IPS-20b (cell line): ENCODE data around the gene LRRC31.
A peak's percentile ranks its signal among the peaks of the same experiment; 100 is the strongest.

Experiments used
- H3K27ac ChIP-seq: one replicate; pipeline ENCODE4 v1.5.1; 2013; ENCODE audit warnings: low read length
- H3K27me3 ChIP-seq: 2 replicates; pipeline ENCODE4 v1.6.1; 2013; ENCODE audit warnings: mild to moderate bottlenecking, low read length, inconsistent platforms; ENCODE audit not compliant: insufficient read depth
- H3K36me3 ChIP-seq: 2 replicates; pipeline ENCODE4 v1.6.1; 2013; ENCODE audit warnings: low read depth, mild to moderate bottlenecking, inconsistent platforms, low read length, moderate library complexity; ENCODE audit not compliant: insufficient read depth
- H3K4me1 ChIP-seq: 2 replicates; pipeline ENCODE4 v1.6.1; 2013; ENCODE audit warnings: mild to moderate bottlenecking, control low read depth, inconsistent platforms, low read length, moderate library complexity; ENCODE audit not compliant: insufficient read depth
- H3K4me3 ChIP-seq: 2 replicates; pipeline ENCODE4 v1.5.1; 2013; ENCODE audit warnings: mild to moderate bottlenecking, low read length, inconsistent platforms
- H3K9ac ChIP-seq: 2 replicates; pipeline ENCODE4 v1.6.1; 2013; ENCODE audit warnings: low read depth, mild to moderate bottlenecking, inconsistent platforms, low read length, moderate library complexity
- H3K9me3 ChIP-seq: 2 replicates; pipeline ENCODE4 v1.6.1; 2013; ENCODE audit warnings: mild to moderate bottlenecking, low read depth, low read length, inconsistent platforms; ENCODE audit not compliant: insufficient read depth

The LRRC31 gene

DNA sequence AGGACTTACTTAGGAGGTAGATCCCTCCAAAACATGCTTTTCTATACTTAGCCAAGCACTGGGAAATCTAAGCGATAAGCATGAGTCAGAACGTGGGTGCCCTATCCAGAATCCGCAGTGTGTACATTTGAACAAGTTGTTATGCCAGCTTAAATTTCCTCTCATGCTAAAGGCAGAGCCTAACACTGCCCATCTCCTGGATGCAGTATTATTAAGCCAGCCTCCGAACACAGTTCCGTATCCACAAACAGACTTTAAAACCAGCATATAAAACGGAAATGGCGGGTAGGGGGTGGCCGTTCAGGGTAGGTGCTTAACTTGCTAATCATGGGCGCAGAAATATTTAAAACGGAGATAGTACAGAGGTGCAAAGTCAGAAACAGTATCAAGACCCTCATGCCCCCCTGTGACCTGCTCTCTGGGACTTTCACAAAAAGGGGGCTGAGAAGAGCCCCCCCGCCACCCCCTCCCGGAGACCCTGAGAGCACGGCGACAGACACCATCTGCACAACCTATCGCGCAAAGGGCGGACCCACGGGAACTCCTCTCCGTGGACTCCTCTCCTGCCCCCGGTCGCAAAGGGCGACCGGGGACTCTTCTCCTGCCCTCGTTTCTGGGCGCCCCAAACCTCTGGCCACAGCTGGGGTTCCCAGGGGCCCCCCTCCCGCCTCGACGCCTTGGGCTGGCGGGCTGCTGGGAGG is 58.0 kb downstream of the LRRC31 start:
- H3K27me3 ChIP-seq = peaks cover 38% of the 10 kb centered on the region
- peak overlapping the region; percentile 88 for H3K4me3 ChIP-seq
- no peak overlapping the region for H3K27ac ChIP-seq
- H3K9me3 ChIP-seq = peaks cover 5% of the 10 kb centered on the region; the same call in 1 of the 2 replicates
- no peaks in the 10 kb centered on the region for H3K36me3 ChIP-seq
- H3K4me1 ChIP-seq = peaks cover 10% of the 10 kb centered on the region; the same call in 1 of the 2 replicates
- peak overlapping the region; percentile 71; the same call in 1 of the 2 replicates for H3K9ac ChIP-seq

DNA sequence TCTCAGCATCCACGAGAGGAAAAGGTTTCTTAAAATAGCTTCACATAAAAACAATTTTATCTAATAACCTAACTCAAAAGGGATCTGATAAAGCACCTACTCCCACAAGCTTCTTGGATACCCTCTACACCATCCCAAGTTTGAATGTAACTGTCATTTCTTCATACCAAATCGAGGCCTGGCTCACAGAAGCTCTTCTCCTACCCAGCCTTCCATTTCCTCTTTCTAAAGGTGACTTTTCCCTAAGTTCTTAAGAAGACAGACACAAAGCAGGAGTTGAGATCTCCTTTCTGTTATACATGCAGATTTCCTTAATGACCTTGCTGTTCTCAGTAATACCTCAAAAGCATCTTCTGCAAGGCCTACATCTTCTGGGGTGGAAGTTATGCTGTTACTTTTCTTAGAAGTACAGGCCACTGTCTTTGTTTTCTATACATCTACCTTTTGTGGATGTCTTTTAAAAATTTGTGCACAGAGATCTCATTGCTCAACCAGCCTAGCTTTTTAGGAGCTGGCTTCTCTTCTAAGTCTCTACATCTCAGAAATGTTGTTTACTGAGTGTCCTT is 60.4 kb downstream of the LRRC31 start:
- H3K27me3 ChIP-seq = peaks cover 32% of the 10 kb centered on the region
- no peak overlapping the region for H3K4me3 ChIP-seq
- H3K36me3 ChIP-seq = no peaks in the 10 kb centered on the region
- H3K9ac ChIP-seq = no peak overlapping the region
- peaks cover 10% of the 10 kb centered on the region; the same call in 1 of the 2 replicates for H3K4me1 ChIP-seq
- H3K9me3 ChIP-seq = no peaks in the 10 kb centered on the region
- no peak overlapping the region for H3K27ac ChIP-seq

- H3K9ac ChIP-seq = no peak overlapping the region
- no peak overlapping the region for H3K27ac ChIP-seq
- no peaks in the 10 kb centered on the region for H3K27me3 ChIP-seq
- peaks cover 7% of the 10 kb centered on the region for H3K36me3 ChIP-seq
- no peaks in the 10 kb centered on the region for H3K9me3 ChIP-seq
- H3K4me1 ChIP-seq = no peaks in the 10 kb centered on the region
- no peak overlapping the region for H3K4me3 ChIP-seq
These were observed 65.1 kb downstream of the LRRC31 start for GRCh38 chr3:169804681-169805080.

DNA sequence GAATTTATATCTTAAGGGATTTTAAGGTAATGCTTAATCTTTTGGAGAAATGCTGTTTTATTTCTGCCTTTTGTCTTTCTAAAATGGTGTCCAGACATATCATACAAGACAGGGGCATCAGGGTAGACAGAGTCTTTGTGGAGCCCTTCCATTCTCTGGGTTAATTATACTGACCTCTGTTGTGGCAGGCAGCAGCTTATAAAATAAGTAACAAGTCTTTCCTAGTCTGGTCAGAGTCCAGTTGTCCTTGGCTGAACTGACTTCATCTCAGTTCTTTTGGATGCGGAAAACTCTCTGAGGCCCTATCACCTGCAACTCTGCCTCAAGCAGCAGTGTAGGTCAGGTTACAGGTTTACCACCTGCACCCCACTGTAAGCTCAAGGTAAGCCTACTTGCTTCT is 77.4 kb downstream of the LRRC31 start:
- H3K36me3 ChIP-seq = peaks cover 26% of the 10 kb centered on the region
- no peaks in the 10 kb centered on the region for H3K4me1 ChIP-seq
- no peak overlapping the region for H3K27ac ChIP-seq
- no peak overlapping the region for H3K9ac ChIP-seq
- H3K4me3 ChIP-seq = no peak overlapping the region
- no peaks in the 10 kb centered on the region for H3K27me3 ChIP-seq
- H3K9me3 ChIP-seq = no peaks in the 10 kb centered on the region

DNA sequence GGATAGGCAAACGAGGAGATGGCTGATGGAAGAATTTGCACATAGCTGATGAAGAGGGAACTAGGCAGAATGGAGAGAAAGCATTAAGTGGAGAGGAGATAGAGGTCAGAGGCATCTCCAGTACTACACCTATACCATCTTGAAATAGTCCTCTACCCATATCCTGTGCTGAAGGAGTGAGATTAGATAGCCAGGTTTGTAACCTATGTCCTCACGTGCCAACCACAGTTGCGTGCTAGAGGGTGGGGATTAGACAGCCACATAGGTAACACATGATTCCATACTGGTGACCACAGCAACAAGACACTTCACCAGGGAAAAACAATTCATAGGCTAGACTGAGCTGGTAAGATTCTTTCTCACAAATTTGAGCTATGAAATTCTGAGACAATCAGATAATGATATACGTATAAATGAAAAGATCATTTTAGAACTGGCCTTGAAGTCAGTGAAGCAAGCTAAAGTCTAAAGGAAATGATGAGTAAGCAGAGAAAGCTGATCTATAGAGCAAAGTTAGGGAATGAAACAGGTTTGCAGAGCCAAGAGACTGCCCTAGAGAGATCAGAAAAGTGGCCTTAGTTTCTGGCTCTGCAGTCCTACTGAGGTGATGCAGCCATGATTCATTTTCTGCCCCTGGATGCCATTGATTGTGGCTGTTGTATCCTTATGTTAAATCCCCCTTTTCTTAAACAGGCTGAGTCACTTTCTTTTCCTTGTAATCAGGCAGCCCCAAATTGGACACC is 78.9 kb downstream of the LRRC31 start:
- no peaks in the 10 kb centered on the region for H3K9me3 ChIP-seq
- H3K36me3 ChIP-seq = peaks cover 41% of the 10 kb centered on the region
- no peak overlapping the region for H3K4me3 ChIP-seq
- no peaks in the 10 kb centered on the region for H3K27me3 ChIP-seq
- H3K27ac ChIP-seq = no peak overlapping the region
- H3K9ac ChIP-seq = no peak overlapping the region
- H3K4me1 ChIP-seq = no peaks in the 10 kb centered on the region

GRCh38 chr3:169790219-169790618 is 79.5 kb downstream of the LRRC31 start:
- Histone ChIP-seq H3K9ac (no peak overlapping the region), H3K27me3 (no peaks in the 10 kb centered on the region), H3K9me3 (no peaks in the 10 kb centered on the region), H3K27ac (no peak overlapping the region), H3K36me3 (peaks cover 47% of the 10 kb centered on the region), H3K4me3 (no peak overlapping the region), H3K4me1 (no peaks in the 10 kb centered on the region)
